Amniotic epithelial cell (primary cell): ENCODE data around the gene PCK2.

ENCODE experiments used
- DNase-seq: peaks from one replicate; pipeline ENCODE4 v3.0.0-alpha.2; 2010; ENCODE audit warnings: low read depth

The PCK2 gene

DNA sequence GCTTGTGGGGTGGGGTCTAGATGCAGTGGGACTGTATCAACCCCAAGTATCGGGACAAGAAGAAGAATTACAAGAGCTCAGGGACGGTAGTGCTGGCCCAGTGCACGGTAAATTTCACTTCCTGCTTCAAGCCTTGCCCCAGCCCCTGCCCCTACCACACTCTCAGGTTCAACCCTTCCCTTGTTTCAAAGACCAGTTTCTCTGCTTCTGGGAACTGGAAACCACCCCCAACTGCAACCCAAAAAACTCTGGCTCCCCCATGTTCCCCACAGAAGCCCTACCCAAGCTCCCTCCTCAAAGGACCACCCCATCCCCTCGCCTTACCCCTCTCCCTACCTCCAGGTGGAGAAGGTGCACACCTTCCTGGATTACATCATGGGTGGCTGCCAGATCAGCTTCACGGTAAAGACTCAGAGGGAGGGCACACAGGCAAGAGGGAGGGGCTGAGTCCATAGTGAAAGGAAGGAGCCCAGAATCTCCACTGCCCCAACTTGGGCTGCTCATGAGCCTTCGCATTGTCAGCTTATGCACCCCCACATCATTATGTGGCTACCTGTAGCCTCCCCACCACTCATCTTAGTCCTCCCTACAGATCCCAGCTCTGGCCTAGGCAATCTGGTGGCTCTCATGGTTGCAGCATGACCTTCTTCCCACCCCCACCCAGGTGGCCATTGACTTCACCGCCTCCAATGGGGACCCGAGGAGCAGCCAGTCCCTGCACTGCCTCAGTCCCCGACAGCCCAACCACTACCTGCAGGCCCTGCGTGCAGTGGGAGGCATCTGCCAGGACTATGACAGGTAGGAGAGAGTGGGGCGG, 18.4 kb upstream of the PCK2 start:
- no peak for DNase-seq

DNA sequence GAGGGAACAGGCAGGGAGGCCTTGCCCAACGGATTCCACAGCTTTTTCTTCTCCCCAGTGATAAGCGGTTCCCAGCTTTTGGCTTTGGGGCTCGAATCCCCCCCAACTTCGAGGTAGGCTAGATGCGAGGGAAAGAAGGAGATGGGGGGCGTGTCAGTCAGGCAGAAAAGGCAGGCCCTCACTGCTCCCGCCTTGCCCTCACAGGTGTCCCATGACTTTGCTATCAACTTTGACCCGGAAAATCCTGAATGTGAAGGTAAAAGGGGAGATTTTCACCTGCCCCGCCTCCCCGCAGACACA, 17.9 kb upstream of the PCK2 start:
- DNase-seq, result no peak

DNA sequence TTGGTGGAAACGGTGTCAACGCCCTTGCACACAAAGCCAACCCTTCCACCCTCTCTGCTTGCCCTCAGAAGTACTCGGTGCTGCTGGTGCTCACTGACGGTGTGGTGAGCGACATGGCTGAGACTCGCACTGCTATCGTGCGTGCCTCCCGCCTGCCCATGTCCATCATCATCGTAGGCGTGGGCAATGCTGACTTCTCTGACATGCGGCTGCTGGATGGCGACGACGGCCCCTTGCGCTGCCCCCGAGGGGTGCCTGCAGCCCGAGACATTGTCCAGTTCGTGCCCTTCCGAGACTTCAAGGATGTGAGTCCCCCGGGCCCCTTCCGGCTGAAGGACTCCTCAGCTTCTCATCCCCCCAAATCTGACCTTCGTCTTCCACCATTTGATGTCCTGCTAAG, 17.0 kb upstream of the PCK2 start:
- no peak for DNase-seq

DNA sequence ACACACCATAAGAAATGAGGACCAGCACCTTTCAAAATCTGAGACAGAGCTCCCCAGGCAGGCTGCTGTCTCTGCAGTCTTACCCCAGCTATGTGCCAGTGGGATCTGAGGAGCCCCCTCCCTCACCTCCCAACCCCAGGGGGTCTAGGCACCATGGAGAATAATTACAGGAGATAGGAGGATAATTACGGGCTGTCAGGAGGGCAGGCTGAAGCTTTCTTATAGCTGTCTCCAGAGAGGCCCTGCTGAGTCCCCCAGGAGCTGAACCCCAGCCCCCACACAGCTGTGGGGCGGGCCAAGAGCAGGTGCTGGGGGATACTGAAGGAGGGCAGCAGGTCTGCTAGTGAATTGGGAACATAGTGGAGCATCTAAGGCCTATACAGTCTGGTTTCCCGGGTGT, 16.0 kb upstream of the PCK2 start:
- DNase-seq, result no peak

DNA sequence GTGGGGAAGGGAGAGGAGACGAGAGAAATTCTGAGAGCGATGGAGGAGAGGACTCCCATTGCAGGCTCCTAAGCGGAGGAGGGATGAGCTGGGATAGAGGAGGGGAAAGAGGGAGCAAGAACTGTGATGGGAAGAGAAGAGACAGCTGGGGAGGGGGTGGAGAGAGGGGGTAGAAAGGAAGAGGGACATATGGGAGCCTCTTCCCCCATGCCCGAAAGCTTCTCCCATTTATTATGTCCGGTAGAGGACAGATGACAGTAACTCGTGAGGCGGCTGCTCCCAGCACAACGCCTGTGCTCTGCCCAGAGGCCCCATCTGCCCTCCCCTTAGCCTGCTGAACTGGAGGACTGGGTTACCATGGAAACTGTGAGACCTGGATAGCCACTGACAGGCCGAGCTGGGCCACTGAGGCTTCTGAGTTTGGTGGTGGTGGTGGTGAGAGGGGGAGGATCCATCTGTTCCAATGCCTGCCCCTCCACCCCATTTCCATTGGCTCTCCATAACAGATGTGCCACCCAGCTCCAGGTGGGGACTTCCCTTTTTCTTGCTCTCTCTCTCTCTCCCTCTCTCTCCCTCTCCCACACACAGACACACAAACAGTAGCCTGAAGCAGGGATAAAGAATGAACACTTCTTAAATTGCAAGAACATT, 14.5 kb upstream of the PCK2 start:
- no peak for DNase-seq

DNA sequence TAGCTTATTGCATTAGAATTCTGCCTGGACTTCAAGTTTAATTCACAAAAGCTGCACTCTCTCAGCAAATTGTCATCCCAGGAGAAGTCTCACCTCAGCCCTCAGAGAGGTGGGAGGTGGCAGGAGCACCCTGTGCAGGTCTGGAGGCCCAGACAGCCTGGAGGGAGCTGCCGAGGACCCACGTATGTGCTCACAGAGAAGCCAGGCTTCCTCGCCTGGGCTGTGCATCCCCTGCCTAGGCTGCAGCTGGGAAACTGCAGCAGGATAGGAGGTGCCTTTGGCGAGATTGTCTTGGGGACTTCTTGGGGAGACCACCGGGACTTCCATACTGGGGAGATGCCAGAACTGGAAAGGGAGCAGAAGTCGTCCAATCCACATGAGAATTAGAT, 14.0 kb upstream of the PCK2 start:
- no peak for DNase-seq

DNA sequence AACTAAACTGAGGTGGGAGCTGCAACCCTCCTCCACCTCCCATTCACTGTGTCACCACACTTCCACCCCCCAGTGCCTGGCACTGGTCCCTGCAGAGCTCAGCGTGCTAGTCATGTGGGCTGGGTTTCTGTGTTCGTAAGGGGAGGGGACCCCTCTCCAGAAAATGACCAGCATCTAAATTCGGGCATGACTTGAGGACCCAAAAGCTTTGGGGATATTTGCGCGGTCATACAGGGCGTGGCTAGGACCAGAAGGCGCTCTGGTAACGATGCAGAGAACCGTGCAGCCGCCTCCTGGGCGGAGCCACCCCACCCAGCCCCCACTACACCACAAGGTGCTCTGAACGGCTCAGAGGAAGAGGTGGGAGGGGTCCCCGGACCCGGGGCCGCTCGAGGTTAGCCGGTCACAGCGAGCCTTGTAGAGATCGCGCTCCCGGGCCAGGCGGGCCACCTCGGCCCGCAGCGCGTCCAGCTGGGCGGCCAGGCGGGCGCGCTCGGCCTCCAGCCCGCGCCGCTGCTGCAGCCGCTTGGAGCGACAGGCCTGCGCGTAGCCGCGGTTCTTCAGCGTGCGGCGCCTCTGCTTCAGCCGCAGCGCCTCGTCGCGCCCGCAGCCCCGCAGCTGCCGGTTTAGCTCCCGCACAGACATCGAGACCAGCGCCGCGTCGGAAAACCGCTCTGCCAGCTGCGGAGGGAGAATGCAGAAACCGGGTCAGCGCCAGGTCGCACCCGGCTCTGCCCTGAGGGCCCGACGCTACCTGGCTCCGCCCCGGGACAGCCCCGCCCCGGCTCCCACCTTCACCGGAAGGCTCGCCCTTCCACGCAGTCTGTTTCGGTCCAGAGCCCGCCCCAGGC, 13.0 kb upstream of the PCK2 start:
- DNase-seq, result no peak

DNA sequence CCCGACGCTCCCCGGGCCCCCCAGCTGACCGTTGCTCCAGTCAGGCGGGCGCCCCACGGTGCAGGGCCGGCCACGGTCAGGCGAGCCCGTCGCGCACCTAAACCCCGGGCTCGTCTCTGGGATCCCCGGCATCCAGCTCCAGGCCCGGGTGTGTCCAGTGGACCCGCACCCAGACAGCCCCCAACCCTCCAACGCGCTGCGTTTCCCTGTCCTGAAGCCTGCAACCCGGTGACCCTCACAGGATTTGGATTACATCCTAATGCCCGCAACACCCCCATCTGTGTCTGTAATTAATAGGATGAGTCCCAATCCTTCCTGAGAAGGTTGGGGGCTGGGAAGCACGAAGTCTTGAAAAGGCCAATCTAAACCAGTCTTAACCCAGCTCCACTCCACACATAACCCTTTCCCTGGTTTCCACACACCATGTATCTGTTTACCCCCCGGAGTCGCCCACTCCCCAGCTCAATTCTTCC, 12.3 kb upstream of the PCK2 start:
- DNase-seq, result no peak

DNA sequence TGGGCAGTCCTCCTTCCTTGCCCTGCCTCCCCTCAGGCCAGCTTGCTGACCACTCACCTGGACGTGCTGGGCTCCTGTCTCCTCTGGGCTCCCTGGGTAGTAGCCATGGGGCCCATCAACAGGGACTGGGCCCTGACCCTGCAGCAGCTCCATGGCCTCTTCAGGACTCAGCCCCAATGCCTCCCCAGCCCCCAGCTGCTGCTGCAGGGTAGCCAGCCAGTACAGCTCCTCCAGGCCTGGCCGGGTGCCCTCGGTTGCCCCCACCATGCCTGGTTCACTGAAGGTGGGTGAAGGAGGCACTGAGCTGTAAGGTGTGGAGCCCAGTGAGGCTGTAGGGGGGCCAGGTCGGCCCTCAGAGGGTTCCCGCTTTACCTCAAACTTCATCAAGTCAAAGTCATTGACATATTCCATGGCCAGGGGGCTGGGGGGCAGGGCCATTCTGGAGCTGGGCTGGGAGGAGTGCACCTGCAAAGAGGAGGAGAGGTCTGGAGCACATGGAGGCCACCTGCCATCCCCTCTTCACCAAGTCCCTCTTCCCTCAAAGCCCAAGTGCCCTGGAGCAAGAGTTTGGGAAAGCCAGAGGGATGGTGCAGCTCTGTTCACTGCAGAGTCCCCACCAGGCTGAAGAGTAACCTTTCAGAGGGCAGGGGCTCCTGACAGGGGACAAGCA, 11.6 kb upstream of the PCK2 start:
- no peak for DNase-seq

DNA sequence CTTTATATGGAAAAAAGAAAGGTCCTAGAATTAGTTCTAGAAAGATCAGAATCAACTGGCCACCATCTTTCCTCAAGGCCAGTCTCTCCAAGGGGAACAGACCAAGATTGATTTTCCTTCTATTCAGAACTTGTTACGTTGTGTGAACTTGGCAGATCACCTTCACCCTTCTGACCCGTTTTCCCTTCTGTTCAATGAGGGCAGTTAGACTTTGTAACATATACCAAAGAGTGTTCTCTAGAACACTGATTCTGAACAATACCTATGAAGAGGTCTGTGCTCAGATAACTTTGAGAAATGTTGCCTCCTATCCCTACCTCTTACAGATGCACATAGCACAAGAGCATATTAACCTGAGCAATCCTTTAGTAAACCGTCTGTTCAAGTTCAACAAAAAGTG, 10.6 kb upstream of the PCK2 start:
- no peak for DNase-seq

DNA sequence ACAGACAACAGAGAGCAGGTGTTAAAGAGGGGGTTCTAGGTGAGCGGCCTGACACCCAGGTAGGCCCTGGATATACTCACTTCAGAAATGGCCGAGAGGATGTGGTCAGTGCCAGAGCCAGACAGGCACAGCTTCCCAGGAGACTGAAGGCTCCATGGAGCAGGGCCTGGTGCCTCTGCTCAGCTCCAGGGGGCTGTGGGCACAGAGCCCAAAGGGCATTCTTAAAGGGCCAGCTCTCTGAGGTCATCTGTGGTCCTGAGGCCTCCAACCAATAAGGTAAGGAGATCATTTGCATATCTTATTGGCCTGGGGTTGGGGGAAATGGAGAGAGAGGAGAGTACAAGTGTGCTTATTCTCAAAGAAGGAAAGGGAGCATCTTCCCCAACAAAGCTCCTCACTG, 9.7 kb upstream of the PCK2 start:
- no peak for DNase-seq

DNA sequence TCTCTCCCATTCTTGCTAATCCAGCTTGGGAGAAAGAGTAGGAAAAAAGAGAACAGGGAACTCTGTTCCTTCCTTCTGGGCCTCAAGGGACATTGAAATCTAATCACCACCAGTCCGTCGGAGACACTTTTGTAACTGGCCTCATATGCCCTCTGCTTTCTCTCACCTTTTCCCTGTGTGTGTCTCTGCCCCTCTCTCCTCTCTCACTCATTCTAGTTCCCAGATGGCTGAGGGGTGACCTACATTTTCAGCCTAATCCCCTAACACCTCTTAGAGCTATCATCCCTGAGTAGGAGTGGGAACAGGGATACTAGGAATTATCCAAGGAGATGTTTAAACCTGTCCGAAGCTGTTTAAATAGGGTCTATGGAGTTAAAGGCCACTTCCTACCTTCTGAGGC, 8.9 kb upstream of the PCK2 start:
- DNase-seq, result no peak

DNA sequence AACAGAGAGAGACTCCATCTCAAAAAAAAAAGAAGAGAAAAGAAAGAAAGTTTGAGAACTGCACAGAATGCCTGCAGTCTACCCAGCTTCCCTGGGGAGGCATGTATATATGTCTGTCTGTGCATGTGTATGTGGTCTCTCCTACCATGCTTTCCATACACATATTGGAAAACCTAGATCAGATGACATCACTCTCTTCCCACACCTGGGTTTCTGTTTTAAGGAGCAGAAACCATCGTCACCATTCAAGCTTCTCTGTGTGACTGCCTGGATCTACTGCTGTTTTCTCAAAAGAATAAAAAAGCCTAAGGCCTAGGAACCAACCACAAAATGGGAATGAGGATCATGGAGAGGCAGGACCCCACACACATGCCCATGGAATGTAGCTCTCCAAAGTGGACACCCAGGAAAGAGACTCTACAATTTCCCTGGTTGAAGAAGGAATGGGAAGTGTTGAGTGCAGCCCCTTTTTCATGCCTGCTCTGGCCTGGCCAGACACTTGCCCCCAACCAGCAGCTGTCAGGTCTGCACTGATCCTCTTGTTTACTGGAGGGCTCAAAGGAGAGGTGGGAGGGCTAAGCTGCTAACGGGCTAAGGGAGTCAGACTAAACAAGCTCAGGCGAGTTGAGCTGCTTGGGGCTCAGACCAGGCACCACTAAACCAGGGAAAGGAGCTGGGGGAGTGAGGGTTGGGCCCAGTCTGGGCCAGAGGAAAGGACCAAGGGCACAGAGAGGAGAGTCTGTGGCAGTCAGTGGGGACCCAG, 7.7 kb upstream of the PCK2 start:
- DNase-seq, result no peak

DNA sequence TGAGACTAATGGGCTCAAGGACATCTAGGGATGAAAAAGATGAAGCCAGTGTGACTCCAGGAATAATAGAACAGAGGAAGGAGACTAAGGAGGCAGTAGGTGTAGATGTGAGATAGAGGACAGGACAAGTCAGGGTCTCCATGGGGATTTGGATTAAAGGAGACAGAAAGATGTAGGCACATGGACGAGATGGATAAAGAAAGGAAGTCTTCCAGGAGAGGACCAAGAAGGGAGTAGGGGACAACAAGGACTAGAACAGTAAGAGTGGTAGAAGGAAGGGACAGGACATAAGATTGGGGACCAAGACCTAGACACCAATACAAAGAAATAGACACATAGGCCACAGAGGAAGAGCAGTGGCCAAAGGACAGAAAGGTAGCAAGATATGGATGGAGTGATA, 7.1 kb upstream of the PCK2 start:
- DNase-seq, result no peak

DNA sequence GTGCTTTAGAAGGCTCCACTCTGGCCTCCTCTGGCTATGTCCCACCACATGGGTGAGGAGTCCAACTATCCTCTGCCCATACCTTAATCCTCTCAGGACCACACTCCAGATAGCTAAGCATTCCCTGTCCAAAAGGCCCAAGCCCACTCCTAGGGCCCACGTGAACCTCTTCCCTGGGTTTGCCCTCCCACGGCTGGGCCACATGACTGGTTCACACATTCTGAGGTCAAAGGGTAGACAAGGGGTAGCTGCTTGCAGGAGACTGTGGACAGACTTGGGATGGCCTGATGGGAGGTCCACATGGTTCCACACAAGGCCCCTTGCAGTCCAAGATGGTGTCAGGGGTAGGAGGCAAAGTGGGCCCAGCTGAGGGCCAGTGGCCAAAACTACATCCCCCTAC, 6.0 kb upstream of the PCK2 start:
- DNase-seq, result no peak

DNA sequence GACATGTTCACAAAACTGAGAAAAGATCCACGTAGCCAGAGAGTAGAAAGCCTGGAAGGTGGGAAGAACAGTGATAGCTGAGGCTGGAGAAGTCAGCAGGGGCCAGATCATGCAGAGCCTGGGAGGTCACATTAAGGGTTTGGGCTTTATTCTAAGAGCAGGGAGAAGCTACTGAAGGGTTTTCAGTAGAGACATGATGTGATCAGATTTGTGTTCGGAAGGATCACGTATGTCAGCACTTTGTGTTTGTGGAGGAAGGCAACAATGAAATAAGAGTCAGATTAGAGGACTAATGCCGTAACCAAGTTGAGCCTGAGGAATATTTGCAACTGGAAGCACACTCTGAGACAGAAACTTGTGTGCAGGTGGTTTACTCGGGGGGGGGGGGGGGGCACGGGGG, 4.2 kb upstream of the PCK2 start:
- no peak for DNase-seq

DNA sequence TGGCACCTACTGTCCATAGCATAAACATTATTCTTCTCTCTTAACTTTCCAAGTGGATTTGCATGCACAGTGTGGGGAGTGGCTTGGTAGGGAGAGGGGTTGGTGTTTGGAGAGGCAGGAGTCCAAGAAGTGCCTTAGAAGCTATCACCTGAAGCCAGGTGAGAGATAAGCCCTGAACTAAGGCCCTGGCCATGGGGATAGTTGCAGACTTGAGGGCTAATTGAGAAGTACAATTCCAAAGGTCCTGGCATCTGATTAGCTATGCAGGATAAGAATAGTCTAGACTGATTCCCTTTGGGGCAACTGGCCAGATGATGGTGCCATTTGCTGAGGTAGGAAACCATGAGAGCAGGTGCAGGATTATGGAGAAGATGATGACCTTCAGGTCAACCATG, 2.0 kb upstream of the PCK2 start:
- DNase-seq, result no peak

DNA sequence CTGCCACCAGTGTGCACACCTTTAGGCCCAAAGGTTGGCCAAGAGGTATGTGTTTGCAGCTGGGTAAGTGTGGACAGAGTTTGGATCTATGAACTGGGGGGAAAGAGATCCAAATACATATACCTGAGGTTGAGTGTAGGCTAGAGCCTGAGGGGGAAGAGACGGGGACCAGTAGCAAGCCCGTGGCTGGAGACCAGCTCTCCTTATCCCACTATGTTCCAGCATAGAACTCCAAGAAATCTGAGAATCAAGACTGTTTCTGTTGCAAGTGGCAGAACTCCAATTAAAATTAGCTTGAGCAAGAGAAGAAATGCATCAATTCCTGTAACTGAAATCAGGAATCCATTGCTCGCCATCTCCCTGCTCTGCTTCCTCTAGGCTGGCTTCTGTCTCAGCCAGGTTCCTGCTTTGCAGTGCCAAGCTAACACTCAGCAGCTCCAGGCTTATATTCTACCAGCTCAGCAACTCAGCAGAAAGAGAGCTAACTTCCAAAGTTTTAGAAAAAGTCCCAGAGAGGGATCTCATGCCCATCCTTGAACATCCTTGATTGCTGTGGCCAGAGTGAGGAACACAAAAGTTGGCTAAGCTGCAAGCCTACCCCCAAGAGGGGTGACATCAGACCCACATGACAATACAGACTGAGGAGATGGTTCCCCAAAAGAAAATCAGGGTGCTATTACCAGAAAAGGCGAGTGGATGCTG, 1.5 kb upstream of the PCK2 start:
- DNase-seq, result no peak

DNA sequence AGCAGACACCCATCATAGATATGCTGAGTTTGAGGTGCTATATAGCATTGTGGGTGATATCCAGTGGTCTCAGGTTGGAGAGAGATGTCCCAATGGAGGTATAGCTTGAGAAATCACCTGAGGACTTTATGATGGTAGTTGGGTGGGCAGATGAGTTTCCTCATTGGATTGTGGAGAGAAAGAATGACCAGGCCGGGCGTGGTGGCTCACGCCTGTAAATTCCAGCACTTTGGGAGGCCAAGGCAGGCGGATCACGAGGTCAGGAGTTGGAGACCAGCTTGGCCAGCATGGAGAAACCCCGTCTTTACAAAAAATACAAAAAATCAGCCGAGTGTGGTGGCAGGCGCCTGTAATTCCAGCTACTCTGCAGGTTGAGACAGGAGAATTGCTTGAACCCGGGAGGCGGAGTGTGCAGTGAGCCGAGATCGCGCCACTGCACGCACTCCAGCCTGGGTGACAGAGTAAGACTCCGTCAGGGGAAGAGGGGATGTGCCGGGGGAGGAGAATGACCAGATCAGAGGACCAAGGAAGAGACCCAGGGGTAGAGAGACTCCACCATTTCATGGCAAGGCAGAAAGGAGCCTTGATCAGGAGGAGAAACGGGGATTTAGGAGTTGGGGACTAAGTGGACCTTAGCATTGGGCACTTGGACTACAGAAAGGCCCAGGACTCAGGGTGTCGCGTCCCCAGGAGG, 757 bp upstream of the PCK2 start:
- DNase-seq, result no peak

DNA sequence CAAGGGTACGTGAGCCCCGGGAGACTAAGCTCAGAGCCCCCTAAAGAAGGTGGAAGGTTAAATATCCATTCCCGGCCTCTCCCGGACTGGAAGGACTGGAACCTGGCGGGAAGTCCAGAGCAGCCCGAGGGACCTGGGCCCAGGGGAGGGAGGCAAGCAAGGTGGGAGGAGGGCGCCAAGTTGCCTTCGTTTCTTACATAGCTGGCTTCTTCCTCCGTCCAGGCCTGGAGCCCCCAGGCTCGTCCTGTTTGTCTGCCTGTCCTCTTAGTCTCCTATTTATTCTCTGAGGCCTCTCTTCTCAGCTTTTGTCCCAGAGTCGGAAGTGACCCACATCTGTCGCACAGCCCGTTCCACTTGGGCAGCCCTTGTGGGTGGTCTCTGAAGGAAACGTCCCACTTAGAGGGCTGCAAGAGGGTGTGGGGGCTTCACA, 745 bp downstream of the PCK2 start:
- DNase-seq, result no peak
